HepG2 (cell line): ENCODE results near the gene SRSF1.

Experiments used
- BORCS8-MEF2B ChIP-seq: sonication (generic); formaldehyde crosslinking; IDR thresholded peaks from 2 replicates; pipeline ENCODE4 v1.8.0; 2022; ENCODE audit warnings: mild to moderate bottlenecking, missing genetic modification reagents
- CEBPB ChIP-seq: IDR thresholded peaks from 2 replicates; pipeline ENCODE4 v1.6.1; 2011; ENCODE audit warnings: low read depth, low read length, improper control_type of control experiment, borderline replicate concordance
- HNF1A ChIP-seq, 2 experiments: sonication (generic) in 1 of 2; formaldehyde crosslinking in 1 of 2; IDR thresholded peaks; 2 replicates each; pipeline versions ENCODE4 v1.4.0 to v1.6.1; 2016 to 2020; ENCODE audit warnings: borderline replicate concordance in 1 of 2, low read depth in 1 of 2, mild to moderate bottlenecking in 1 of 2, missing genetic modification reagents in 1 of 2
- KMT2A ChIP-seq: sonication (generic); formaldehyde crosslinking; IDR thresholded peaks from 2 replicates; pipeline ENCODE4 v1.4.0; 2020; ENCODE audit warnings: missing genetic modification reagents
- MAFF ChIP-seq: IDR thresholded peaks from 2 replicates; pipeline ENCODE4 v1.6.1; 2011; ENCODE audit warnings: low read depth, low read length, improper control_type of control experiment
- ZNF609 ChIP-seq: sonication (generic); formaldehyde crosslinking; IDR thresholded peaks from 2 replicates; pipeline ENCODE4 v1.4.0; 2020; ENCODE audit warnings: mild to moderate bottlenecking, missing genetic modification reagents, borderline replicate concordance
- ZNF7 ChIP-seq: IDR thresholded peaks from 2 replicates; pipeline ENCODE4 v1.6.1; 2016; ENCODE audit warnings: missing biosample characterization, missing genetic modification reagents

DNA sequence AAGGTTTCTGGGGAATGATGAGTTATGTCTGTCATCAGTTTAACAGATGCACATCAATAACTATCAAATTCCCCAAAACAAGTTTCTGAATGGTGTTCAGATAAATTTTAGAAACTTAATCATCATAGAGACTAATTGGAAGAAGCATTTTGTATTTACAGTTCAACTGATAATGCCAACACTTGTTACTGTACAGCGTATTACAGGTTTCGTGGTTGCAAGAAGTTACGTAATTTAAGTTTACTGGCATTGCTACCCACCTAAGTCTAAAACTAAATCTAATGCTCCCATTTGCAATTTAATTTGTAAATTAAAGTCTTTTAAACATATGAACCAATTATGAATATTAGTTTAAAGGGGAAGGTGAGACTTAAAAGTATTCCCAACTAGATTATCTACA, 3.0 kb downstream of the SRSF1 start:
- TF ChIP-seq CEBPB (peak; percentile 75; the same call in 1 of the 2 replicates), ZNF609 (CRISPR knock-in tag) (no peak), BORCS8-MEF2B (CRISPR knock-in tag) (no peak), HNF1A (IDR thresholded peaks at IDR 0.05; ENCODE audit: low read depth) (no peak), HNF1A (CRISPR knock-in tag; IDR thresholded peaks at IDR 0.05; ENCODE audit: borderline replicate concordance) (no peak), MAFF (no peak), KMT2A (CRISPR knock-in tag) (no peak), ZNF7 (CRISPR knock-in tag) (no peak)
